G401 (cell line): ENCODE results near the gene DHODH. TPM values are rescaled to one million over a fixed set of nuclear protein-coding genes. Genes with fewer than 3 reads are reported as not detected.
"Not testable (repeated sequence)": the region's sequence is repeated elsewhere in the genome, so short reads cannot be mapped to it uniquely, and the experiment has no call there.

Source experiments
- DNase-seq: peaks from one replicate; pipeline ENCODE4 v3.0.0-alpha.2; 2015; ENCODE audit warnings: low spot score
- in situ Hi-C: cut with HindIII; loops from 2 replicates; pipeline ENCODE4 v1.10.0; 2016; ENCODE audit warnings: low sequenced_read_pairs, mixed read lengths
- total RNA-seq: library from RNA; depleted of rRNA; stranded (reverse); fragments of >200 nt; shearing (Covaris generic); gene quantifications from 2 replicates; pipeline ENCODE4 v1.2.3, GENCODE V29; 2014

The DHODH gene
- total RNA-seq, 1 experiment from 2014 or later, result 24.5 TPM

DNA sequence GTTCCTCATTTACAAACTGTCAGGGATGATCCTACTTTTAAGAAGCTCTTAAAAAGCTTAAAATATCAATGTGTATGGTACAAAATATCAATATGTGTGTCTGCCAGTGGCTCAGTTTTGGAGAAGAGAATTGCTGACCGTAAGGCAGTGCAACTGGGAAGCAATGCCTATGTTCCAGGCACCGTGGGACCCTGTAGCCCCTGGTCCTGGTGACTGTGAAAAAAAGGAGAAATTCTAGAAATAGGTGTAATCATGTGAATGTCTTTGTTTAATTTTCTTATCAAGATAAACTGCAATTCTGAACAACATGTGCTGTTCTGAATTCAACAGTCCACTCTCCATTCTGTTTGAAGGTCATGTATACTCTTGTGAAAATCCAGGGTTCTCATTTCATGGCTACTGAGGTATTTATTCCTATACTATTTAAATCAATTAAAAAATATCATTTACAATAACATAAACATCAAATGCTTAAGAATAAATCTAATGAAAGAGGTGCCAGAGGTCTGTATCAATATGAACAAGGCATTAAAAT, 36.3 kb downstream of the DHODH start:
- in situ Hi-C loops, result no loop called here

DNA sequence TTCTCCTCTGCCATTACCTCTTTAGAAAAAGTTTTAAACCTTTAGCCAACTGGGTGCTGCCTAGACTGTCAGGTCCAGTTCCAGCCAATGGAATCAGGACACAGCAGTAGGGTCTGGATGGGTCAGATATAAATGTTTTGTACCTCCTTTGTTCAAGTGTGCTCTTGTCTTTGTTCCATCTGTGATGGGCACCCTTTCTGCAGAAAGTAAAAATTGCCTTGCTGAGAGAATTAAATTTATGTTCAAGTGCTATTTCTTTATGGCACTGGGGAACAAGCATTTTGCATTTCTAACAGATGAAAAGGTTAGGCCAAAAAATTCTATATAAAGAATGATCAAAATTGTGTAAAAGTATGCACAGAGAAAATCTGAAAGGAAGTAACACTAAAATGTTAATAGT, 40.6 kb downstream of the DHODH start:
- DNase-seq, result no peak
- in situ Hi-C loops, result no loop called here

More for the DNA sequence above, 36.3 kb downstream of the DHODH start:
- DNase-seq, result no peak

- DNase-seq, result no peak
- in situ Hi-C loops, result no loop called here
Observed at GRCh38 chr16:72050769-72051464, 42.4 kb downstream of the DHODH start.

DNA sequence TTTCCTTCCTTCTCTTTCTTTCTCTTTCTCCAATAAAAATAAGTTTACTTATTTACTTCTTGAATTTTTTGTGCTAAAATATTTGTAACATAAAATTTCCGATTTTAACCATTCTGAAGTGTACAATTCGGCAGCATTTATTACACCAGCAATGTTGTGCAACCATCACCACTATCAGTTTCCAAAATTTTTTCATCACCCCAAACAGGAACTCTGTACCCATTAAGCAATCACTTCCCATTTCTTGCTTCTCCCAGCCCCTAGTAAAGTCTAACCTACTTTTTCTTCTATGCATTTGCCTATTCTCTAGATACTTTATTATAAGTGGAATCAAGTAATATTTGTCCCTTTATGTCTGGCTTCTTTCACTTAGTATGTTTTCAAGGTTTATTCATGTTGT, 43.3 kb downstream of the DHODH start:
- in situ Hi-C loops, result no loop called here
- no peak for DNase-seq

DNA sequence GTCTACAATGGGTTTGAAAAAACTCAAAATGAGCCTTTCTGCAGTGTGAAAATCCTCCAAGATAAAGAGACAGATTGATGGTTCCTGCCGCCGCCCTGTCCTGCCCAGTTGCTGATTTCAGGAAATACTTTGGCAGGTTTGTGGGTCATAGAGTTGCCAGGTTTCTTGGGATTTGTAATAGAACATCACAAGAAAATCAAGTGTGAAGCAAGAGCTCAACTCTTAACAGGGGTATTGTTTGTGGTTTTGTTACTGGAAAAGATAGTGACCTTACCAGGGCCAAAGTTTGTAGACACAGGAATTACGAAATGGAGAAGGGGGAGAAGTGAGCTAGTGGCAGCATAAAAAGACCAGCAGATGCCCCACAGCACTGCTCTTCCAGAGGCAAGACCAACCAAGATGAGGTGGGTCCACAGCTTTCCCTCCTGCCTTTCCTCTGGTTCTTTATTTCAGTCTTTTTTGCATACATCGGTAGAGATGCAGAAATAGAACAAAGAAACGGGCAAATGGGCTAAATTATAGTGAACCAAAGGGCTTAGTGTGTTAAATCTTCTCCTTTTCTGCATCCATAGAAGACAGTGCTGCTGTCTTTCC, 45.8 kb downstream of the DHODH start, which contains the start of gene HP:
HP (plus strand) TSS at position 252 of the 594 bp plus-strand sequence; CDS start at position 400, 148 bp downstream.
- in situ Hi-C loops, DNase-seq: not testable (repeated sequence)

- no peak for DNase-seq
- in situ Hi-C loops, result no loop called here
Observed at GRCh38 chr16:72055911-72056310, 47.4 kb downstream of the DHODH start.

DNA sequence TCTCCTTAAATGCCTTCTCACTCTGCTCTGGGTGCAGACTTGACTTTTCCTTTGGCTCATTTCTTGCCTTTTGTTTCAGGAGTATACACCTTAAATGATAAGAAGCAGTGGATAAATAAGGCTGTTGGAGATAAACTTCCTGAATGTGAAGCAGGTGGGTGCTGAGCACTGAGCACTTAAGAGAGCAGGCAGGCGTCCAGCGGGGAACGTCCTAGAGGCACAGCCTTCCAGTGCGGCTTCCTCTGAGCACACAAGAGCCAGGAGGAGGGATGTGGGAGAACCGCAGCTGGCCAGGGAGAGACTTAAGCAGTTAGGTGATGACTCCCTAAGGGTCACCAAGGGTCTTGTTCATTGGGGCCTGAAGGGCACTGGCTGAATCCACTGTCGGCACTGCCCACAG, 48.8 kb downstream of the DHODH start:
- in situ Hi-C loops, DNase-seq: not testable (repeated sequence)

- DNase-seq, in situ Hi-C loops: not testable (repeated sequence)
Observed at GRCh38 chr16:72059060-72059459, 50.5 kb downstream of the DHODH start.

GRCh38 chr16:72060405-72060804, 51.9 kb downstream of the DHODH start:
- peak; percentile 29 for DNase-seq
- in situ Hi-C loops, result no loop called here

GRCh38 chr16:72061564-72061963, 53.0 kb downstream of the DHODH start:
- in situ Hi-C loops, result no loop called here
- no peak for DNase-seq

- in situ Hi-C loops, result no loop called here
- DNase-seq, result no peak
Observed at GRCh38 chr16:72064361-72064894, 55.9 kb downstream of the DHODH start.

GRCh38 chr16:72066747-72067146, 58.2 kb downstream of the DHODH start:
- DNase-seq, result peak; percentile 36
- in situ Hi-C loops, result no loop called here

GRCh38 chr16:72068930-72069329, 60.4 kb downstream of the DHODH start:
- in situ Hi-C loops, result no loop called here
- no peak for DNase-seq

DNA sequence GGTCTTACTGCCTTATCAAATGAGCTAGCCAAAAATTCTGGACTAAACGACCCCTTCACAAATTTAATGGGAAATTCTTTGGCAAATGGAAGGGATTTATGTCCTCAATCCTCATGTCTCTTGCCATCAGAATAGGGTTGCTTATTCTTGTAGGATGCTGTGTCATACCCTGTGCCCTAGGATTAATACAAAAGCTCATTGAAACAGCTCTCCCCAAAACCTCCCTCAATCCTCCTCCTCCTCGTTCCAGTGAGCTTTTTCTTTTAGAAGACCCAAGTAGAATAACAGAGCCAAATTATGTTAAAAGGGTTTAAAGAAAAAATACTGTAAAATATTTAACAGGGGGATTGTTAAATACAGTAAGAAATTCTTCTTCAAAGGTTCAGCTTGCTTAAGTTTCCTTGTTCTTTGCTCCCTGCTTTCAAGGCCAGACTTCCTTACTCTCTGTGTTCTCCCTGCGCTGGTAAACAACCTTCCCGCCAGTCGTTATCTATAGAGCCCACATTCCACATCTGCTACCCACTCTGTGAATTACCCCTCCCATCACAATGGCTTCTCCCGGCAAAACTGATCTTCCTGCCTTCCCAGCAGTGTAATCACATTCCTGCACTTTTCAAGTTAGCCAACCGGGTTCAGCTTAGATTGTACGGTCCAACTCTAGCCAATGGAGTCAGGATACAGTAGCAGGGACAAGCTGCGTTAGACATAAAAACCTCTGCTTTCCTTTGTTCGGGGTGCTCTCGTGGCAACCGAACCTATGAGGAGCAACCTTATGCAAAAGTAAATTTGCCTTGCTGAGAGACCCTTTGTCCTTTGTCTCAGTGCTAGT, 64.2 kb downstream of the DHODH start:
- in situ Hi-C loops, result no loop called here
- no peak for DNase-seq

GRCh38 chr16:72073560-72074230, 65.2 kb downstream of the DHODH start:
- in situ Hi-C loops, result no loop called here

DNA sequence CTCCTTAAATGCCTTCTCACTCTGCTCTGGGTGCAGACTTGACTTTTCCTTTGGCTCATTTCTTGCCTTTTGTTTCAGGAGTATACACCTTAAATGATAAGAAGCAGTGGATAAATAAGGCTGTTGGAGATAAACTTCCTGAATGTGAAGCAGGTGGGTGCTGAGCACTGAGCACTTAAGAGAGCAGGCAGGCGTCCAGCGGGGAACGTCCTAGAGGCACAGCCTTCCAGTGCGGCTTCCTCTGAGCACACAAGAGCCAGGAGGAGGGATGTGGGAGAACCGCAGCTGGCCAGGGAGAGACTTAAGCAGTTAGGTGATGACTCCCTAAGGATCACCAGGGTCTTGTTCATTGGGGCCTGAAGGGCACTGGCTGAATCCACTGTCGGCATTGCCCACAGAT, 66.5 kb downstream of the DHODH start:
- DNase-seq, in situ Hi-C loops: not testable (repeated sequence)

More at GRCh38 chr16:72073560-72074230, 65.2 kb downstream of the DHODH start:
- peak; percentile 34 for DNase-seq
